ENCODE results near the gene SLC25A18.

The SLC25A18 gene

GRCh38 chr22:17570851-17571631 is 7.7 kb downstream of the SLC25A18 start:
- DNase-seq, result no peak

- DNase-seq, result no peak
These were observed 11.9 kb downstream of the SLC25A18 start for GRCh38 chr22:17575151-17575550.

- no peak for DNase-seq
These were observed 12.4 kb downstream of the SLC25A18 start for GRCh38 chr22:17575681-17576080.

- DNase-seq, result no peak
These were observed 13.2 kb downstream of the SLC25A18 start for GRCh38 chr22:17576470-17576869.

GRCh38 chr22:17578136-17578754 is 14.9 kb downstream of the SLC25A18 start:
- DNase-seq, result no peak

- DNase-seq, result no peak
These were observed 16.3 kb downstream of the SLC25A18 start for GRCh38 chr22:17579535-17579981.

GRCh38 chr22:17580441-17581031 is 17.2 kb downstream of the SLC25A18 start:
- no peak for DNase-seq

GRCh38 chr22:17581056-17581455 is 17.8 kb downstream of the SLC25A18 start:
- no peak for DNase-seq

GRCh38 chr22:17581631-17582030 is 18.3 kb downstream of the SLC25A18 start:
- DNase-seq, result no peak

- no peak for DNase-seq
These were observed 19.9 kb downstream of the SLC25A18 start for GRCh38 chr22:17583151-17583550.

GRCh38 chr22:17586831-17587440 is 23.6 kb downstream of the SLC25A18 start:
- no peak for DNase-seq

- no peak for DNase-seq
These were observed 24.3 kb downstream of the SLC25A18 start for GRCh38 chr22:17587629-17588028.

- no peak for DNase-seq
These were observed 25.3 kb downstream of the SLC25A18 start for GRCh38 chr22:17588606-17589005.

- no peak for DNase-seq
These were observed 26.6 kb downstream of the SLC25A18 start for GRCh38 chr22:17589810-17590375.

- DNase-seq, result no peak
These were observed 27.3 kb downstream of the SLC25A18 start for GRCh38 chr22:17590586-17590985.

GRCh38 chr22:17592201-17592600 is 28.9 kb downstream of the SLC25A18 start:
- no peak for DNase-seq

- DNase-seq, result no peak
These were observed 32.9 kb downstream of the SLC25A18 start for GRCh38 chr22:17596226-17596625.

- no peak for DNase-seq
These were observed 33.9 kb downstream of the SLC25A18 start for GRCh38 chr22:17597217-17597616.

- no peak for DNase-seq
These were observed 35.0 kb downstream of the SLC25A18 start for GRCh38 chr22:17598318-17598717.

GRCh38 chr22:17601031-17601430 is 37.7 kb downstream of the SLC25A18 start:
- no peak for DNase-seq

GRCh38 chr22:17603668-17604067 is 40.4 kb downstream of the SLC25A18 start:
- DNase-seq, result no peak

GRCh38 chr22:17606496-17606895 is 43.2 kb downstream of the SLC25A18 start:
- no peak for DNase-seq

- no peak for DNase-seq
These were observed 44.7 kb downstream of the SLC25A18 start for GRCh38 chr22:17607891-17608521.
